Activated T-cell treated with anti-CD3 and anti-CD28 coated beads for 48 hours (primary cell): Measurements from ENCODE around the gene JOSD2.
A peak's percentile ranks its signal among the peaks of the same experiment; 100 is the strongest.
"Not testable (repeated sequence)": the region's sequence is repeated elsewhere in the genome, so short reads cannot be mapped to it uniquely, and the experiment has no call there.

ENCODE experiments used
- DNase-seq: peaks from one replicate; pipeline ENCODE4 v3.0.0-alpha.2; 2020; ENCODE audit warnings: low read depth

Gene JOSD2

DNA sequence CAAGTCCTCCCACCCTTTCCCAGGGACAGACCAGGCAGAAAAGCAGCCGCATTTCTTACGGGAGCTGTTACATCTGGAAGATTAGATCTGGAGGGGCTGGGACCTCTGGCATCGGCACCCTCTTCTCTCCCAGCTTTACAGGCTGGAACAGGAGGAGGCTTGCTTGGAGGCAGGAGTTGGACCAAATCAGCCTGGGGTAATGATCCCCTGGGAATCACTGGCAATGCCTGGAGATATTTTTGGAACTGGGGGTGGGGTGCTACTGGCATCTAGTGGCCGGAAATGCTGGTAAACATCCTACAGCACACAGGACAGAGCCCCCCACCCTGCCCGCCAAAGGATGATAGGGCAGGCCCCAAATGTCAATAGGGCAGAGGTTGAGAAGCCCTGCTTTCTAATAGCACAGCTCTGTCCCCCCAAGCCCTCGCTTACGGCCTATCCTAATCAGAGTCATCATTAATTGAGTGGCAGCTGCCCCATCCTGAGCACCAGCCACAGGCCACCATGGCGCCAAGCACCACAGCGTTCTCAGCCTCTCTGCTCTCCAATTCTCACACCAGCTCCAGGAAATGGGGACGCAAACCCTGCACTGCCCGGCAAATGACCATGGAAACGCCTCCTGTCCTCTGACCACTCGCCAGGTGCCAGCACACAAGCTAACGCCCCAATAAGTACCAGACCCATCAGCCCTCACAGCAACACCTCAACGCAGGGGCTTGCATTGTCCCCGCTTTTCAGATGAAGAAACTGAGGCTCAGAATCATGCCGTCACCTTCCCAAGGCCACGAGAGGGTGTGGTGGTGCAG, 36.6 kb upstream of the JOSD2 start:
- DNase-seq: no peak

DNA sequence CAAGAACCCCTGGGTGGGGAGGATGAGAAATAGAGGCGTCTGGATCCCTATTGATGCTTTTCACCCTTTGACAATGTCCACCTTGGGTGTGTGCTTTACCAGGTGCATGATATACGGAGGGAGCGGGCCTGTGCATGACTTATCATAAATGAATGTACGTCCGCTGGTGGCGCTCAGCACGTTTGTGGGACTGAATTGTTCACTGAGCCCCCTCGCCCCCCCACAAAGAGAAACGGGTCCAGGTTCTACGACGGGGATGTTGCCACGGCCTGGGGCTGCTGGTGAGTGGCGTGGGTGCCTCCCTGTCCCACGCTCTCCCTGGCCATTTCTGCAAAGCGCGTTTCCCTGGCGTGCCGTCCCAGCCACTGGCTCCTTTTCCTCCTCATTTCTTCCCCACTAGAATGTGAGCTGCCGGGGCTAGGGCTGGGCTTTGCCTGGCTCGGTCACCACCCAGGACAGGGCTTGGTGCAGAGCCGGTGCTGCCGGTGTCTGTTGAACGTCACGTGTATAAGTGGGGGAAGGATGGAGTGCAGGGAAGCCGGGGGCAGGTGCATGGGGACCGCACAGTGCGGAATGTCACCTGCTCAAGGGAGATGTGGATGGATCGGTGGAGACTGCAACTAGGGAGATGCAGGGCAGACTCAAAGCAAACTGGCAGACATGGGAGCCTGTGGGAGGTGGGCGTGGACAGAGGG, 35.7 kb upstream of the JOSD2 start:
- no peak for DNase-seq

DNA sequence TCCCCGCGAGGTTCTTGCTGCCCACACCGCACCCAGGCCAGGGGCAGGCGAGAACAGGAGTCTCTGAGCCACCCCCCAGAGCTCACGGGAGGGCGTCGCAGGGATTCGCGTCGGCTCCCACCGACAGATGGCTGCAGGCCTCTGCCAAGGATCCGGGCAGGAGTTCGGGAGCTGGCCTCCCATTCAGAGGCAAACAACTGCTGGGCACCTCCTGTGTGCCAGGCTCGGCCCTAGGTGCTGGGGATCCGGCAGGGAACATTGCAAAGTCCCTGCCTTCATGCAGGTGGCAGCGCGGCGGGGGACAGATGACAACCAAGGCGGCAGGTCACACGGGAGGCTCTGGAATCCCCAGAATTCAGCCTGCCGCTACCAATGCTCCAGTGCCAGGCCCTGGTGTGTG, 32.0 kb upstream of the JOSD2 start:
- no peak for DNase-seq

DNA sequence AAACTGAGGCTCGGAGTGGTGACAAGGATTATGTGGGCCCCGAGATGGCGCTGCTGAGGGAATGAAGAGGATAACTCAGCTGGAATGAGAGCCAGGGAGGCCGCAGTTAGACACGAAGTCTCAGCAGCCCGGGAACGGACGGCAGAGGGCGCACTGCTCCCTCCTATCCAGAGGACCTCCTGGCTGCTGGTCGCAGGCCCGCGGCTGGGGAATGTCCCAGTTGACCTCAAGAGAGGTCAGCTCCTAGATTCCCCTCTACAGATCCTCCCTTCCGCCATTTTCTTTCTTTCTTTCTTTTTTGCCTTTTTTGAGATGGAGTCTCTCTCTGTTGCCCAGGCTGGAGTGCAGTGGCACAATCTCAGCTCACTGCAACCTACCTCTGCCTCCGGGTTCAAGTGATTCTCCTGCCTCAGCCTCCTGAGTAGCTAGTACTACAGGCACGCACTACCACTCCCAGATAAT, 26.8 kb upstream of the JOSD2 start:
- DNase-seq: peak; percentile 66

DNA sequence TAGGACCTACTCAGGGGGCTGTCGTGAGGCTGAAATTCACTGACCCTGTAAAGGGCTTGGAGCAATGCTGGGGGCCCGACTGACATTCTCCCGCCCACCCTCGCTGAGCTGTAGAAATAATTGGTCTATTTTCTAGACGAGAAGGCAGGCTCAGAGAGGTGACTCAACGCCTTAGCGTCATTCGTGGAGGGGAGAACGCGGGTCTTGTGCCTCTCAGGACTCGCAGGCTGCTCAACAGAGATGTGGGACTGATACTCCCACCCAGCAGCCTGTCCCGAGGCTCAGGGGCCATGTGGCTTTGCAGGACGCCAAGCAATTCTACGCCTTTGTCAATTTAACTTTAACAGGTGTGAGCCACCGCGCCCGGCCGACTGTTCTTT, 26.3 kb upstream of the JOSD2 start:
- no peak for DNase-seq

DNA sequence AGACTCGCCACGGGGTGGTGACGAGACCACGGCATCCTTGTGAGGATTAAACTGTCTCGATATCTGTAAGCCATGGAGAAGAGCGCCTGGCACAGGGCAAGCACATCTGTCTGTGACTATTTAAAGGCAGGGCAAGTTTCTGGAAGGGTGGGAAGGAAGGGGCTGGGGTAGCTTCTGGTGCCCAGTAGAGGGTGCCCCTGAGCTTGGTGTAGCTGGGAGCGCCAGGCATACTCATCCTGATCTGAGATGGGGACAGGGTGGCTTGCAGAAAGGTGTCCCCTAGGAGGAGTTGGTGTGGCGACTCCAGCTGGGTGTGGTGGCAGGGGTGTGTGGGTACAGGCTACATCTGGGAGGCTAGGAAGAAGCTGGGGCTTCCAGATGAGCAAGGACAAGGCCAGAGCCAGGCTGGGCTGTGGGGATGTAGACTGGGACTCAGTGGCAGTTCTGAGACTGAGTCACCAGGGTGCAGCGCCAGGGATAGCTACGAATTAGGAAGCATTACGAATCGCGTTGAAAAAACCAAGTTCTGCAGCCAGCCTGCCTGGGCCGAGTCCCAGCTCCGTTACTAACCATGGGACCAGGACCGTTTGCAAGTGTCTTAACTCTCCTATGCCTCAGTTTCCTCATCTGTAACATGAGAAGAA, 25.8 kb upstream of the JOSD2 start:
- DNase-seq: no peak

DNA sequence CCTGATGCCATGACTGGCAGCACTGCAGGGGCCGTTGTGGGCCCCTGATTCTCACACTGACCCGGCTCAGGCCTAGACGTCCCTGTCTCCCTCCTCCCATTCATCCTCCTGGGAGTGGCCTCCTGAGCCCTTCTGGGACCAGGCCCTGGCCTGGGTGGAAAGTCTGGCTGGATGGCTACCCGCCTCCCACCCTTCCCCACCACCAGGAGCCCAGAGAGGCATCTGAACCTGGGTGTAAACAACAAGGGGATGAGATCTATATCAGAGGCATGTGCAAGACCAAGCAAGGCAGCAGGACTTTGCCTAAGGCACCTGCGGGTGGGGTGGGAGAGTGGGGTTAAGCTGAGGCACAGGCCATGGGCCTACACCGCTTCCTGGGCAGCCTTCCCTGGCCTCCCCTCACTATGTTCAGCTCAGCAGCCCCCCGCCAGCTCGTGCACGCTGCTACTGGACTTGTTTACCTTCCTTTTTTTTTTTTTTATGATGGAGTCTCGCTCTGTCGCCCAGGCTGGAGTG, 24.7 kb upstream of the JOSD2 start:
- DNase-seq: no peak

DNA sequence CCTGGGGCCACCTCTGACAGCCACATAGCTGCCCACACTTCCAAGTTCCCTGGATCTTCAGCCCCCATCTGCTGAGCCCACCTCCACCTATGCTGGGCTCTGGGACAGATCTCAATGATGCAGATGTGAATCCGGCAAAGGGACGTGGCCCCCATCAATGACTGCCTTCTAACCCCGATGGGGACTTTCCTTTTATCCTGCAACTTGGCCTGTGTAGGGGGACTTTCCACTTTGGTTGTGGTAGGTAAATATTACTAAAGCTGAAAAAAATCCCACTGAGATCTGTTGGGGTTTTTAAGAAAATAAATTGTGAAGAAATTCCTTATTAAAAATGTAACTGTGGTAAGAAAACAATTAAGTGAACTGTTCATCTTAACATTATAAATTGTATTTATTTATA, 23.5 kb upstream of the JOSD2 start:
- DNase-seq: no peak

DNA sequence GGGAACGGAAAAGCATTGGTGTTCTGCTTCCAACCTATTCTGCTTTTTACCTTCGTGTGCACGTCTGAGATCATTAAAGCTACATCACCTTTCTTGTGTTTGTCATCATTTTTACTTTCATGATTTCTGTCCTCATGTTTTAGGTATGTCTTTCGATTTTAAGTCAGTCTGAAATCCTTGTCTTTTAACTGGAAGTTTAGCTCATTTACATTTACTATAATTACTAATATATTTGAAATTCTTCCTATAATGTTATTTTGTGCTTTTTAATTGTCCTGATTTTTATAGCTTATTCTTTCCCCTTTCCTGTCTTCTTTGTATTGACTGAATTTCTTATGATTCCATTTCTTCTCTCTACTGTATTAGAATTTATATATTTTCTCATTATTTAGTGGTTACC, 22.0 kb upstream of the JOSD2 start:
- DNase-seq: no peak

DNA sequence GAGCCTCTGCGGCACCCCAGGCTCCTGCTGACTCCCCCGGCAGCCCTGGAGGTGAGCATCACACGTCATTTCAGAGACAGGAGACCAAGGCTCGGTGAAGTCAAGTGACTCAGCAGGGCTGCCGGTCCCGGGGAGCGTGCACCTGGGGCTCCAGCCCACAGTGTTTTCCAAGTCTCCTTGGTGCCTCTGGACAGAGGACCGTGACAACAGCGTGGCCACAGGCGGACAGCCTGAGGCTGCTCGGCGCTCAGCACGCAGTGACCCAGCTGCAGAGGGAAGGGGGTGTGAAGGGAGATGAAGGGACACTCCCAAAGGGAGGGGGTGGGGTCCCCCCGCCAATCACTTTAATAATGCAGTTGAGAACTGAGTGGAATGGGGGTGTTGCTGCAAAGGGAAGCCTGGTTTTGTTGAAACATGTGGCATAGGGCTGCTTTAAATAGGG, 20.2 kb upstream of the JOSD2 start:
- DNase-seq: no peak

DNA sequence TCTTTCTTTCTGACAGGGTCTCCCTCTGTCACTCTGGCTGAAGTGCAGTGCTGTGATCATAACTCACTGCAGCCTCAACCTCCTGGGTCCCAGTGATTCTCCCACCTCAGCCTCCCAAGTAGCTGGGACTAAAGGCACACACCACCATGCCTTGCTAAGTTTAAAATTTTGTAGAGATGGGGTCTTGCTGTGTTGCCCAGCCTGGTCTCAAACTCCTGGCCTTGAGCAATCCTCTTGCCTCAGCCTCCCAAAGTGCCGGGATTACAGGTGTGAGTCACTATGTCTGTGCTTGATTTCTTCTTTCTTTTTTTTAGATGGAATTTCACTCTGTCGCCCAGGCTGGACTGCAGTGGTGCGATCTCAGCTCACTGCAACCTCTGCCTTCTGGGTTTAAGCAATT, 17.1 kb upstream of the JOSD2 start:
- DNase-seq: not testable (repeated sequence)

DNA sequence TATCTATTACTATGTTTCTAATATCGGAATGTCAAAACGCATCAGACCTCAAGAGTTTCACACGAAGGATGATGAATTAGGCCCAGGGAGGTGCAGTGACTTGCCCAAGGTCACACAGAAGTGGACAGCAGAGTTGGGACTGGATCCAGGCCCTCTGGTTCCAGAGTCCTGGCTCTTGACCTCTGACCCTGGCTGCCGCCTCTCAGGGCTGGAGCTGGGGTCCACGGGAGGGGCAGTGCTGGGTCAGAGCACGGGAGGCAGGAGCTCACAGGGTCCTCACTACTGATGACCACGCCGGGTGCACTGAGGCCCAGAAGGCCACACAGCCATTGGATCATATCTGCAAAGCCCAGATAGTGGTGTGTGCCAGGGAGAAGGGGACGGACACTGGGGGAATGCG, 11.9 kb upstream of the JOSD2 start:
- no peak for DNase-seq

DNA sequence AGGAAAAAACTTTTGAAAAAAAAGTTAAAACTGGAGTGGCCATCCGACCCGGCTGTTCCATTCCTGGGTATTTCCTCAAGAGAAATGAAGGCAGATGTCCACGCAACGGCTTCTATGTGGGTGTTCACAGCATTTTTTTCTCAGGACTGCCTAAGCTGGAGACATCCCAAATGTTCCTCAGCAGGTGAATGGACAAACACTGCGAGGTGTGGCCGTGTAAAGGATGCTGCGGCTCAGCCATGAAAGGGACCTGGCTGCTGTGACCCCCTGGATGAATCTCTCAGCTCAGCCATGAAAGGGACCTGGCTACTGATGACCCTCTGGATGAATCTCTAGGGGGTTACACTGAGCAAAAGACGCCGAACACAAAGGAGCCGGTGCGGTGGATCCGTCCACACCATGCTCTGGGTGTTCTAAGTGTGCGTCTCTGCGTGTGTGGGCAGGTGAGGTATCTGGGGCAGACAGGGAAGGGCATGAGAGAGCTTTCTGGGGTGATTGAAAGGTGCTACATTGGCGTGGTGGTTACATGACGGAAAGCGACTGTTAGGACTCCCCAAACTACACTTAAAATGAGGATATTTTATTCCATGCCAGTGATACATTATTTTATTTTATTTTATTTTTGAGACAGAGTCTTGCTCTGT, 10.0 kb upstream of the JOSD2 start:
- DNase-seq: no peak

DNA sequence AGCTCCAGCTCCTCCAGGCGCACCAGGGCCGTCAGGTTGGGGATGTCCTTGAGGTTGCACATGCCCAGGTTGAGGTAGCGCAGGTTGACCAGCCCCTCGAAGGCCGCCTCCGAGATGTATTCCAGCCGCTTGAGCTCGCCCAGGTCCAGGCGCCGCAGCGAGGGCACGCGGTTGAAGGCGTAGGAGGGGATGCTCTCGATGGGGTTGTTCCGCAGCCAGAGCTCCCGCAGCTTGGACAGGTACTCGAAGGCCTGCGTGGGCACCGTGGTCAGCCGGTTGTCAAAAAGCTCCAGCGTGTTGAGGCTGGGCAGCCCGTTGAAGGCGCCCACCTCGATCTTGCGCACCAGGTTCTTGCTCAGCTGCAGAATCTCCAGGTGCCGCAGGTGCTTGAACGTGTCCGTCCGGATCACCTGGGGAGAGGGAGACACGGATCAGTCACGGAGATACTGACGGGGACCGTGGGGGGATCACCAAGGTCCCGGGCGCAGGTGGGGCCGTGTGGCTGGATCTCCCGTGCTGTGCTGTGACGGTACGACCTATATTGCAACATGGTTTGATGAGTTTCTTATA, 8.1 kb upstream of the JOSD2 start:
- no peak for DNase-seq

DNA sequence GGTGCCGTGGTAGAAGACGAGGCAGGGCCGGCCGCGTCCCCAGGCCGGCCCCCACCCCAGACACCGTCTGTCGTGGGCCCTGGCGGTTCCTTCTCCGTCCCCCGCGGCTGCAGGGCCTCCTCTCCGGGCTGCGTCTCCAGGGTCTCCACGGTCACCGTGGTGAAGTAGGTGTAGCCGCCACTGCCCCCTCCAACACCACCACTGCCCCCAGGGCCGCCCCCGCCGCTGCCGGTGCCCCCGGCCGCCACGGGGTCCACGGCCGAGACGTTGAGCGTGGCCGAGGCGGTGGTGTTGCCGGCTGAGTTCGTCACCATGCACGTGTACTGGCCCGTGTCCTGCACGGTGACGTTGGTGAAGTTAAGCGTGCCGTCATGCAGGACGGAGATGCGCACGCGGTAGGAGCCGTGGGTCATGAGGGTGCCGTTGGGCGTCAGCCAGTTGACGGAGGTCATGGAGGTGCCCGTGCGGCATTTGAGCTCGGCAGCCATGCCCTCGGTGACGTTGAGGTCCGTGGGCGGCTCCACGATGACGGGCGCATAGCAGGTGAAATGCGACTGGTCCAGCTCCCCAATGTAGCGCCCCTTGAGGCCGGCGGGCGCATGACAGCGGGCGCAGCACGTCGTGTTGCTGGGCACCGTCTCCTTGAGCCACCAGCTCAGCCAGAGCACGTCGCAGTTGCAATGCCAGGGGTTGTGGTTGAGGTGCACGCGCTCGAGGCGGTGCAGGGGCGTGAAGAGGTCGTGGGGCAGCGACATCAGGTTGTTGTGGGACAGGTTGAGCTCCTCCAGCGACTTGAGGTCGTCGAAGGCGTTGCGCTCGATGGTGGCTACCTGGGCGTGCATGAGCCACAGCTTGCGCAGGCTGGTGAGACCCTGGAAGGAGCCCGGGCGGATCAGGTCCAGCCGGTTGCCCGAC, 7.4 kb upstream of the JOSD2 start:
- no peak for DNase-seq

DNA sequence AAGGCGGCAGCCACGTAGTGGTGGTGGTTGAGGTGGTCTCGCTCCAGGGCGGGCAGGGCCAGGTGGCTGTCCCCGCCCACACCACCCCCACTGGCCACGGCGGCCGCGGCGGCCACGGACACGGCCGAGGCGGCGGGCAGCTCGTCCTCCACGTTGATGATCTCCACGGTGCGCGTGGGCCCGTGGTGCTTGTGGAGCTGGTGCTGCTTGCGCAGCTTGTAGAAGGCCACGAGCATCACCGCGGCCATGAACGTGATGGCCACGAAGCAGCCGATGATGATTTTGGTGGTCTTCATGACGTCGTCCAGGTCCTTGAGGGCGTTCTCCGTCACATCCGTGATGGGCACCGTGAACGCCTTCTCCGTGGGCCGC, 6.7 kb upstream of the JOSD2 start:
- no peak for DNase-seq

DNA sequence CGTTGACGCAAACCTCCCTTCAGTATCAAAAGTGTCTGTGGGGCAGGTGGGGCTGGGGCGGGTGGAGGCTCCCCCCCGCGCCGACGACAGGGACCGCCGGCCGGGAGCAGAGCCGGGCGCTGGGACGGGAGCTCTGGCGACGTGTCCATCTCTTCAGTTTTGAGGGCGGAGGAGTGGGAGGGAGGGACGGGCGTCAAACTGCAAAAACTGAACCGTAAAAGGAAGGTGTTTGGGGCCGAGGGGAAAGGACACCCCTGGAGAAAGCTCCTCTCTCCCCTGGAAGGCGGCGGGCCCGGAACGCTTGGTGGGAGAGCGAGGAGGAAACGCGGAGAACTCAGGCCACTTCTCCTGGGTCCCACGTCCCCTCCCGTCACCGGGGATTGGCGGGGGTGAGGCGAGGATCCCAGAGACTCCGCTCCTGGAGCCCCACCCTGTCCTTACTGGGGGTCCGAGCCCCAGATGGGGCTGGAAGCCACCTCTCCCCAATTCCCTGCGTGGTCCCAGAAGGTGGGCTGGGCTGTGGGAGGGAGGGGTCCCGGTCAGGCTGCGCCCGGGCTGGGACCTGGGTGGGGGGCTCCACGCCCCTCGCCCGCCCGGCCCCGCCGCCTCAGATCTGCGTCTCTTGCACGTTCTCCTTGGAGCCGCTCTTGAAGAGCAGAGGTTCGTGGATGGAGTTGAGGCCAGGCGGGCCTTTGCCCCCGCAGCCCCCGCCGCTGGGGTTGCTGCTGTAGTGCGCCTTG, 6.1 kb upstream of the JOSD2 start:
- no peak for DNase-seq

DNA sequence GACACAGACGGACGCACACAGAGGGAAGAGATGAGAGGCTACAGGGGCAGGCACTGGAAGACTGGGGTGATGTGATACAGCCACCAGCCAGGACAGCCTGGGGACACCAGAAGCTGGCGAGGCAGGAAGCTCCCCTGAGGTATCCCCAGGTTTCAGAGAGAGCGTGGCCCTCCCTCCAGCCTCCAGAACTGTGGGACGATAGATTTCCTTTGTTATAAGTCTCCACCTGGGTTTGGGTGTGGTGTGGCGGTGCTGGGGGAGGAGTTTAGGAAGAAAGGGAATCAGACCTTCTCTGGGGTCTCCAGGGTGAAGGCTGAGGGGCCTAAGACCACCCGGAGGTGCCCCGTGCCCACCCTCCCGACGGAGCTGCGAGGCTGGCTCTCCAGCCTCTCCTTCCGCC, 5.5 kb upstream of the JOSD2 start:
- DNase-seq: no peak

DNA sequence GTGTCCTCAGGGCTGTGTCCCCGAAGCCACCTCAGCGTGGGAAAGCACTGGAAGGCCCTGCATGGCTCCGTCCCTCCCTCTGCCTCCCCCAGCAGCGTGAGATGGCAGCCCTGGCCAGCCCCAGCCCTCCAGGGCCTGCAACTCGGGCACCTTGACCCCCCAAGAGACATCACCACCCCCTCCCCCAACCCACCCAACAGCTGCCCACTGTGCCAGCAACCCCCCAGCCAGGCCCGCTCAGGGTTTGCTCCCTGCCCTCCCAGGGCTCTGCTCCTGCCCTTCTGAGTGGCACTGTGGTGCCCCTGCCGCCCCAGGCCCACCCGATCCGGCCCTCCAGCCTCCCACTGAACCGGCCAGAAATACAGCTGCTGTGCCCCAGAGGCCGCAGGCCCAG, 4.2 kb upstream of the JOSD2 start:
- no peak for DNase-seq
